ENCODE data around the gene MFN2. TPM values are rescaled to one million over a fixed set of nuclear protein-coding genes. Genes with fewer than 3 reads are reported as not detected.

Gene MFN2
- total RNA-seq, 1 experiment from 2014 or later, result 56.8 TPM

GRCh38 chr1:11997081-11997850, 17.0 kb downstream of the MFN2 start:
- Mint-ChIP-seq H3K9me3 (no peaks in the 10 kb centered on the region; the same call in 1 of the 2 replicates), H3K27ac (no peak overlapping the region), H3K4me3 (no peak overlapping the region), H3K27me3 (ENCODE audit: low read depth) (no peaks in the 10 kb centered on the region), H3K36me3 (peaks cover 68% of the 10 kb centered on the region), H3K4me1 (no peaks in the 10 kb centered on the region)
- POLR2A ChIA-PET, result interaction anchor here (0.7 kb wide), 1 partner anchor 31 kb away, joined by 5 read pairs; no protein-coding TSS in a partner anchor
- ATAC-seq (no peak), DNase-seq (ENCODE audit: low spot score) (no peak)
- TF ChIP-seq CDX4 (CRISPR knock-in tag; IDR thresholded peaks at IDR 0.05; ENCODE audit: borderline replicate concordance), result no peak
- no peak for TF ChIP-seq ELF4 (CRISPR knock-in tag; IDR thresholded peaks at IDR 0.05; ENCODE audit: low read depth)
- TF ChIP-seq TEAD1 (CRISPR knock-in tag; IDR thresholded peaks at IDR 0.05), result no peak
- TF ChIP-seq IRF2 (CRISPR knock-in tag; IDR thresholded peaks at IDR 0.05; ENCODE audit: borderline replicate concordance, low read depth), result no peak
- CTCF ChIA-PET, result interaction anchor here (1.0 kb wide), 2 partner anchors 30 to 66 kb away, joined by 3 to 4 read pairs; partner anchors contain the start of gene TNFRSF8

GRCh38 chr1:11998636-11999035, 18.4 kb downstream of the MFN2 start:
- POLR2A ChIA-PET, result no interaction called here
- DNase-seq (ENCODE audit: low spot score) (no peak), ATAC-seq (no peak)
- Mint-ChIP-seq H3K9me3 (no peaks in the 10 kb centered on the region), H3K4me1 (no peaks in the 10 kb centered on the region), H3K27ac (no peak overlapping the region), H3K4me3 (no peak overlapping the region), H3K27me3 (ENCODE audit: low read depth) (no peaks in the 10 kb centered on the region), H3K36me3 (peaks cover 74% of the 10 kb centered on the region)
- TF ChIP-seq SOX15 (CRISPR knock-in tag; IDR thresholded peaks at IDR 0.05), result no peak
- TF ChIP-seq CDX4 (CRISPR knock-in tag; IDR thresholded peaks at IDR 0.05; ENCODE audit: borderline replicate concordance), result no peak
- TF ChIP-seq ZNF396 (CRISPR knock-in tag; IDR thresholded peaks at IDR 0.05; ENCODE audit: borderline replicate concordance), result no peak
- TF ChIP-seq ZNF423 (CRISPR knock-in tag; IDR thresholded peaks at IDR 0.05), result no peak
- TF ChIP-seq GTF2I (CRISPR knock-in tag; conservative IDR thresholded peaks at IDR 0.05), result no peak
- TF ChIP-seq FOXP4 (CRISPR knock-in tag; IDR thresholded peaks at IDR 0.05), result no peak
- no peak for TF ChIP-seq ATF2 (CRISPR knock-in tag; IDR thresholded peaks at IDR 0.05; ENCODE audit: borderline replicate concordance, low read depth)
- no peak for TF ChIP-seq ZNF281 (CRISPR knock-in tag; IDR thresholded peaks at IDR 0.05)
- CTCF ChIA-PET, result interaction anchor here (0.6 kb wide), 1 partner anchor 31 kb away, joined by 3 read pairs; no protein-coding TSS in a partner anchor

- ChIA-PET CTCF (no interaction called here), POLR2A (no interaction called here)
- Mint-ChIP-seq H3K27me3 (ENCODE audit: low read depth) (no peaks in the 10 kb centered on the region), H3K4me1 (no peaks in the 10 kb centered on the region), H3K9me3 (no peaks in the 10 kb centered on the region), H3K36me3 (peaks cover 75% of the 10 kb centered on the region), H3K4me3 (no peak overlapping the region), H3K27ac (no peak overlapping the region)
- ATAC-seq (no peak), DNase-seq (ENCODE audit: low spot score) (no peak)
- TF ChIP-seq NFE2L1 (CRISPR knock-in tag; IDR thresholded peaks at IDR 0.05) (no peak), GTF2I (CRISPR knock-in tag; conservative IDR thresholded peaks at IDR 0.05) (no peak), NFYB (CRISPR knock-in tag; conservative IDR thresholded peaks at IDR 0.05; ENCODE audit: low read depth) (no peak), AFF4 (CRISPR knock-in tag; IDR thresholded peaks at IDR 0.05; ENCODE audit: borderline replicate concordance) (no peak), HMGA2 (CRISPR knock-in tag; IDR thresholded peaks at IDR 0.05) (no peak)
Measured at GRCh38 chr1:11999236-11999635, 19.0 kb downstream of the MFN2 start.
